GM12892 (cell line): ENCODE data around the gene DCDC2.
"Not testable (repeated sequence)": the region's sequence is repeated elsewhere in the genome, so short reads cannot be mapped to it uniquely, and the experiment has no call there.

Experiments used
- DNase-seq: peaks from one replicate; pipeline ENCODE4 v3.0.0; 2011; ENCODE audit not compliant: insufficient read length
- FAIRE-seq: peaks from 2 replicates; lab custom pipeline; 2011; peaks lifted over from hg19 to GRCh38; lab: Jason Lieb, UNC
- POLR2A ChIP-seq: IDR thresholded peaks from 2 replicates; pipeline ENCODE4 v1.6.1; 2011; ENCODE audit warnings: low read depth, low read length, control low read depth
- POLR2AphosphoS5 ChIP-seq: IDR thresholded peaks from 2 replicates; pipeline ENCODE4 v1.6.1; 2011; ENCODE audit warnings: low read depth, low read length, control low read depth
- TAF1 ChIP-seq: IDR thresholded peaks from 2 replicates; pipeline ENCODE4 v1.6.1; 2011; ENCODE audit warnings: low read depth, mild to moderate bottlenecking, control low read depth, low read length, borderline replicate concordance

DCDC2 gene

GRCh38 chr6:24334285-24334684 lies 23.6 kb downstream of the DCDC2 start:
- DNase-seq (no peak), FAIRE-seq (no peak)
- no peak for TF ChIP-seq POLR2AphosphoS5
- no peak for TF ChIP-seq TAF1
- TF ChIP-seq POLR2A: no peak

GRCh38 chr6:24332317-24332716 lies 25.5 kb downstream of the DCDC2 start:
- no peak for DNase-seq

GRCh38 chr6:24330137-24330732 lies 27.6 kb downstream of the DCDC2 start:
- FAIRE-seq: no peak

More at GRCh38 chr6:24332317-24332716, 25.5 kb downstream of the DCDC2 start:
- no peak for TF ChIP-seq POLR2AphosphoS5
- no peak for TF ChIP-seq POLR2A
- no peak for TF ChIP-seq TAF1
- FAIRE-seq: no peak

GRCh38 chr6:24329451-24329850 lies 28.4 kb downstream of the DCDC2 start:
- no peak for TF ChIP-seq TAF1
- no peak for TF ChIP-seq POLR2AphosphoS5
- TF ChIP-seq POLR2A: no peak
- DNase-seq (no peak), FAIRE-seq (no peak)

More at GRCh38 chr6:24330137-24330732, 27.6 kb downstream of the DCDC2 start:
- TF ChIP-seq TAF1 (no peak), POLR2AphosphoS5 (no peak), POLR2A (no peak)
- DNase-seq: no peak

GRCh38 chr6:24329022-24329421 lies 28.8 kb downstream of the DCDC2 start:
- FAIRE-seq: no peak
- TF ChIP-seq POLR2AphosphoS5 (no peak), TAF1 (no peak), POLR2A (no peak)
- DNase-seq: no peak

- no peak for FAIRE-seq
- no peak for DNase-seq
- TF ChIP-seq TAF1 (no peak), POLR2A (no peak), POLR2AphosphoS5 (no peak)
Measured at GRCh38 chr6:24327756-24328155, 30.1 kb downstream of the DCDC2 start.

- TF ChIP-seq TAF1 (no peak), POLR2A (no peak), POLR2AphosphoS5 (no peak)
- DNase-seq (no peak), FAIRE-seq (no peak)
Measured at GRCh38 chr6:24325978-24326377, 31.9 kb downstream of the DCDC2 start.

GRCh38 chr6:24324617-24325016 lies 33.2 kb downstream of the DCDC2 start:
- DNase-seq: no peak
- no peak for FAIRE-seq
- TF ChIP-seq POLR2AphosphoS5 (no peak), POLR2A (no peak), TAF1 (no peak)

GRCh38 chr6:24323632-24324337 lies 34.1 kb downstream of the DCDC2 start:
- no peak for DNase-seq
- TF ChIP-seq POLR2A: no peak
- no peak for TF ChIP-seq POLR2AphosphoS5
- no peak for TF ChIP-seq TAF1
- no peak for FAIRE-seq

GRCh38 chr6:24322924-24323323 lies 34.9 kb downstream of the DCDC2 start:
- DNase-seq: no peak
- TF ChIP-seq TAF1: no peak
- TF ChIP-seq POLR2AphosphoS5: no peak
- no peak for TF ChIP-seq POLR2A
- no peak for FAIRE-seq

- not testable (repeated sequence) for DNase-seq, FAIRE-seq
Measured at GRCh38 chr6:24322446-24322845, 35.4 kb downstream of the DCDC2 start.

GRCh38 chr6:24321538-24322162 lies 36.2 kb downstream of the DCDC2 start:
- no peak for FAIRE-seq
- TF ChIP-seq POLR2A: no peak
- DNase-seq: no peak
